GM21528 (cell line): ENCODE measurements around the gene OR2A14.
"Not testable (repeated sequence)": the region's sequence is repeated elsewhere in the genome, so short reads cannot be mapped to it uniquely, and the experiment has no call there.

Experiments used
- ATAC-seq: cut with Tn5 transposase; IDR thresholded peaks from one replicate; pipeline ENCODE4 v1.9.1; 2021; ENCODE audit warnings: mild to moderate bottlenecking, moderate library complexity; ENCODE audit not compliant: unreplicated experiment, low FRiP score

Gene OR2A14

GRCh38 chr7:144144426-144144825 is 21.4 kb downstream of the OR2A14 start:
- ATAC-seq = no peak

- no peak for ATAC-seq
These were observed 25.4 kb downstream of the OR2A14 start for GRCh38 chr7:144148224-144148827.

- no peak for ATAC-seq
These were observed 35.9 kb downstream of the OR2A14 start for GRCh38 chr7:144158861-144159260.

GRCh38 chr7:144164784-144165183 is 41.8 kb downstream of the OR2A14 start:
- ATAC-seq = no peak

- not testable (repeated sequence) for ATAC-seq
These were observed 48.8 kb downstream of the OR2A14 start for GRCh38 chr7:144171594-144172350.

- ATAC-seq = no peak
These were observed 51.6 kb downstream of the OR2A14 start for GRCh38 chr7:144174613-144175012.

GRCh38 chr7:144178380-144179164 is 55.6 kb downstream of the OR2A14 start:
- ATAC-seq = peak; percentile 98

GRCh38 chr7:144179165-144179479 is 56.1 kb downstream of the OR2A14 start:
- peak; percentile 38 for ATAC-seq
